Mucosa of rectum (tissue), 2 donors: ENCODE measurements around the gene TUBB2A.
A peak's percentile ranks its signal among the peaks of the same experiment; 100 is the strongest.
"Not testable (repeated sequence)": the region's sequence is repeated elsewhere in the genome, so short reads cannot be mapped to it uniquely, and the experiment has no call there.

ENCODE experiments used
- H3K27ac ChIP-seq, 2 donors: one replicate each; pipeline ENCODE4 v1.7.0; 2013; ENCODE audit warnings: inconsistent platforms in 2 of 2, low read depth in 2 of 2, low read length in 2 of 2
- H3K27me3 ChIP-seq, 2 donors: one replicate each; pipeline ENCODE4 v1.7.0; 2013; ENCODE audit warnings: low read length in 2 of 2; ENCODE audit not compliant: control insufficient read depth in 2 of 2, insufficient read depth in 2 of 2
- H3K36me3 ChIP-seq, 2 donors: one replicate each; pipeline ENCODE4 v1.7.0; 2013; ENCODE audit warnings: low read length in 2 of 2; ENCODE audit not compliant: control insufficient read depth in 2 of 2, insufficient read depth in 2 of 2
- H3K4me1 ChIP-seq, 2 donors: one replicate each; pipeline ENCODE4 v1.7.0; 2013; ENCODE audit warnings: low read length in 2 of 2, mild to moderate bottlenecking in 1 of 2; ENCODE audit not compliant: control insufficient read depth in 2 of 2, insufficient read depth in 2 of 2
- H3K4me3 ChIP-seq, 2 donors: one replicate each; pipeline ENCODE4 v1.7.0; 2013; ENCODE audit warnings: low read length in 2 of 2
- H3K9ac ChIP-seq, 2 donors: one replicate each; pipeline ENCODE4 v1.7.0; 2013; ENCODE audit warnings: low read length in 2 of 2, low read depth in 1 of 2, mild to moderate bottlenecking in 1 of 2
- H3K9me3 ChIP-seq, 2 donors: one replicate each; pipeline ENCODE4 v1.7.0; 2013; ENCODE audit warnings: low read length in 2 of 2; ENCODE audit not compliant: control insufficient read depth in 2 of 2
- donor health status: healthy.
- donor health status: Normal muscosa, but diverticular disease.

The TUBB2A gene

GRCh38 chr6:3166535-3167225, 9.3 kb upstream of the TUBB2A start:
- not testable (repeated sequence) for H3K4me1 ChIP-seq, H3K4me3 ChIP-seq, H3K9ac ChIP-seq, H3K27me3 ChIP-seq, H3K36me3 ChIP-seq, H3K9me3 ChIP-seq, H3K27ac ChIP-seq

- H3K36me3 ChIP-seq: no peaks in the 10 kb centered on the region
- H3K4me3 ChIP-seq: no peak overlapping the region
- no peak overlapping the region for H3K27ac ChIP-seq
- no peak overlapping the region for H3K9ac ChIP-seq
- peaks cover 4 to 6% of the 10 kb centered on the region in 2 donors for H3K4me1 ChIP-seq
- H3K27me3 ChIP-seq: no peaks in the 10 kb centered on the region
- H3K9me3 ChIP-seq: no peaks in the 10 kb centered on the region
Measured at GRCh38 chr6:3165631-3166534, 8.5 kb upstream of the TUBB2A start.

- Histone ChIP-seq H3K27me3 (no peaks in the 10 kb centered on the region), H3K9ac (no peak overlapping the region), H3K4me3 (no peak overlapping the region), H3K4me1 (peaks cover 11 to 16% of the 10 kb centered on the region in 2 donors), H3K36me3 (no peaks in the 10 kb centered on the region), H3K9me3 (no peaks in the 10 kb centered on the region), H3K27ac (no peak overlapping the region)
Measured at GRCh38 chr6:3164388-3164787, 7.0 kb upstream of the TUBB2A start.

- no peaks in the 10 kb centered on the region for H3K36me3 ChIP-seq
- H3K9me3 ChIP-seq: no peaks in the 10 kb centered on the region
- no peaks in the 10 kb centered on the region for H3K27me3 ChIP-seq
- peak overlapping the region; percentile 86 to 88 for H3K27ac ChIP-seq
- H3K4me3 ChIP-seq: peak overlapping the region; percentile 69 to 77
- peaks cover 14 to 20% of the 10 kb centered on the region in 2 donors for H3K4me1 ChIP-seq
- H3K9ac ChIP-seq: peak overlapping the region; percentile 26 to 39
Measured at GRCh38 chr6:3163248-3163594, 5.9 kb upstream of the TUBB2A start.

GRCh38 chr6:3162565-3163247, 5.4 kb upstream of the TUBB2A start:
- H3K4me3 ChIP-seq: peak overlapping the region; percentile 74 to 77
- H3K27ac ChIP-seq: peak overlapping the region; percentile 86 to 88
- H3K36me3 ChIP-seq: no peaks in the 10 kb centered on the region
- no peaks in the 10 kb centered on the region for H3K9me3 ChIP-seq
- H3K4me1 ChIP-seq: peaks cover 18 to 21% of the 10 kb centered on the region in 2 donors
- no peaks in the 10 kb centered on the region for H3K27me3 ChIP-seq
- H3K9ac ChIP-seq: peak overlapping the region; percentile 70 to 83

GRCh38 chr6:3162067-3162497, 4.7 kb upstream of the TUBB2A start:
- no peak overlapping the region for H3K9ac ChIP-seq
- no peak overlapping the region for H3K4me3 ChIP-seq

GRCh38 chr6:3159805-3160781, 2.7 kb upstream of the TUBB2A start:
- Histone ChIP-seq H3K9ac (peak overlapping the region; percentile 57 to 60), H3K4me3 (peak overlapping the region; percentile 32 to 59), H3K36me3 (no peaks in the 10 kb centered on the region), H3K9me3 (no peaks in the 10 kb centered on the region), H3K27ac (peak overlapping the region; percentile 81 to 86), H3K27me3 (no peaks in the 10 kb centered on the region), H3K4me1 (peaks cover 23 to 26% of the 10 kb centered on the region in 2 donors)

More at GRCh38 chr6:3162067-3162497, 4.7 kb upstream of the TUBB2A start:
- peaks cover 18 to 21% of the 10 kb centered on the region in 2 donors for H3K4me1 ChIP-seq
- no peaks in the 10 kb centered on the region for H3K9me3 ChIP-seq
- H3K36me3 ChIP-seq: no peaks in the 10 kb centered on the region
- peak overlapping the region; percentile 86 to 88 for H3K27ac ChIP-seq
- H3K27me3 ChIP-seq: no peaks in the 10 kb centered on the region

GRCh38 chr6:3156184-3157130, 887 bp downstream of the TUBB2A start:
- Histone ChIP-seq H3K4me3 (peak overlapping the region; percentile 78 to 84), H3K9ac (peak overlapping the region; percentile 74 to 89), H3K27ac (peak overlapping the region; percentile 80 to 91), H3K4me1 (peaks cover 19 to 20% of the 10 kb centered on the region in 2 donors)
- not testable (repeated sequence) for H3K27me3 ChIP-seq, H3K36me3 ChIP-seq, H3K9me3 ChIP-seq
